NCI-H526 (cell line): ENCODE data around the gene IFT25.
"Not testable (repeated sequence)": the region's sequence is repeated elsewhere in the genome, so short reads cannot be mapped to it uniquely, and the experiment has no call there.

Experiments
- DNase-seq, 2 experiments: peaks; one replicate each; lab custom pipeline; 2025; lab: John Stamatoyannopoulos, UW

Gene IFT25

GRCh38 chr1:53889304-53890298, 55.9 kb downstream of the IFT25 start, which contains the start of gene YIPF1:
Gene YIPF1 (minus strand): TSS chr1:53889797. CDS start chr1:53888937, 860 bp downstream.
- peak; percentile 78 to 94 for DNase-seq

DNA sequence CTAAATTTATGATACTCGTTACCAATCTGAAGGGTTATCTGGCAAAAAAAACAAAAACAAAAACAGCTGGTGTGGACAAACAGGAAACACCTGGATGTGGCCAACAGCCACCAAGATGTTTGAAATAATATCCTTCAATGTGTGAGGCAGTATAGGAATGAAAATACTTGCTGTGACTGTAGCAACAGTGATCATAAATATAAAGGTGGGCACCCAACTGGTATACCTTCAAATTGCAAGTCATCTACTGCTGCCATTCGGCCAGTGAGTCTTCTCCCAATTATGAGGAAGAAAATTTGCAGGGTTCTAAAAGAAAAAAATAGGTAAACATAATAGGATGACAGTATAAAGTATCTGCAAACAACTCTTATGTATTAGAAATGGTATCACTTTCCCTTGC, 56.8 kb downstream of the IFT25 start:
- DNase-seq: no peak

- DNase-seq: not testable (repeated sequence)
Measured at GRCh38 chr1:53883600-53883999, 61.9 kb downstream of the IFT25 start.

GRCh38 chr1:53881853-53882252, 63.6 kb downstream of the IFT25 start:
- DNase-seq: not testable (repeated sequence)

DNA sequence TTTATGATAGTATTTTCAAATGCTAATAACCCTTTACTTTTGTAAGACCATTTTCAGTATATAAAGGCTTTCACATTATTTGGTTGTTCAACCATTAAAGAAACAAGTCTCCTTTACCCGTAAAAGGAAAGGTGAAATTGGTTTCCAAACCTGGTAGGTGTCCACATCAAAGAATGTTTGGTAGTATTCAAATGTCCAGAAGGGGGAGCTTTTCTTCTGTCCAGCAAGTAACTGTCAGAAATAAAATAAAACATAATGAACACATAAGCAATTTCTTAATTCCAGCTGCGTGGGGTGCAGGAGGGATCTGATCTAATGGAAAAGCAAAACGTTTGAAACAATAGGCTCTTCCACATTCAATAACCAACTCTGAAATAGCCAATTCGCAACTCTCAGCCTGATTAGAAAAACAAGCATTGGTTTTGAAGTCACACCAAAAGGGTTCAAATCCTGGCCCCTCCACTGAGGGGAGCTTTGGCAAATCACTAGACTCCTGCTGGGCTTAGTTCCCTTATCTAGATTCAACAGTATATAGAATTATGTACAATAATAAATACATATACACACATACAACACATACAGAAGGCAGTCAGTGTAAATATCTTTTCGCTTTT, 66.9 kb downstream of the IFT25 start:
- DNase-seq: peak; percentile 9 to 66

- DNase-seq: not testable (repeated sequence)
Measured at GRCh38 chr1:53875150-53875549, 70.3 kb downstream of the IFT25 start.

DNA sequence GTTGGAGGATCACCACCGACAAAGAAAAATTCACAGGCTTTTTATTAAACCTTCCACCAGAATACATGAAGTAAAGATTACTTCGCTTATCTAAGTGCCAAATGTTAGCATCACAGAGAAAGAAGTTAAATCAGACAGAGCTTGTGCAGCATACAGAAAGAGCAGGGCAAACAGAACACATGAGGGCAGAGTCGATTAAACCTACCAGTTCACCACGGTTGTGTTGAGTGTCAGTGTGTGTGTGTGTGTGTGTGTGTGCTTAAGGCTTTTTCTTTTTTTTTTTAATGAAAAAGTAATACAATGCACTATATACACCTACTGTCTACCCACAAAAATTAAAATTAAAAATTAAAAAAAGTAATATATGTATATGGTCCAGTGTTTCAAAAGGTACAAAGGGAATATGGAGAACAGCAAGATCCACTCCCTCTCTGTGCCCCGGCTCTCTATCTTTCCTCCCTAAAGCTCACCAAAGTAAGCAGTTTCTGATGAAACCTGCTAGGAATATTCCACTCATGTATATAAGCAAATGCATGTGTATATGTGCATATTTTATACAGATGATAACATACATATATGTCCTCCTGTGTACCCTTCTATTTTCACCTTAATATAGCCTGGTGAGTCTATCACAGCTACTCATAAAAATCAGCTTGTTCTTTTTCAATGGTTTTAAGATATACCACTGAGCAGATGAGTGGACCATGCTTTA, 73.6 kb downstream of the IFT25 start:
- no peak for DNase-seq
